MG63 (cell line): Measurements from ENCODE around the gene JUND. TPM values are rescaled to one million over a fixed set of nuclear protein-coding genes. Genes with fewer than 3 reads are reported as not detected.

ENCODE experiments used
- DNase-seq: peaks from one replicate; pipeline ENCODE4 v3.0.0-alpha.2; 2020
- H3K27me3 ChIP-seq: fragments of 250-450 bp; sonication (Bioruptor Pico); 2 replicates; pipeline ENCODE4 v1.5.1; 2020; ENCODE audit warnings: mild to moderate bottlenecking, moderate library complexity
- H3K36me3 ChIP-seq: fragments of 250-450 bp; sonication (Bioruptor Pico); 2 replicates; pipeline ENCODE4 v1.5.1; 2020; ENCODE audit warnings: mild to moderate bottlenecking, moderate library complexity
- H3K4me3 ChIP-seq: fragments of 250-450 bp; sonication (Bioruptor Pico); 2 replicates; pipeline ENCODE4 v1.5.1; 2020; ENCODE audit warnings: mild to moderate bottlenecking, moderate library complexity
- H3K9me3 ChIP-seq: fragments of 250-450 bp; sonication (Bioruptor Pico); 2 replicates; pipeline ENCODE4 v1.5.1; 2020; ENCODE audit warnings: mild to moderate bottlenecking, moderate library complexity
- total RNA-seq: library from RNA; depleted of rRNA; stranded (reverse); fragments of >200 nt; shearing (Covaris generic); gene quantifications from 2 replicates; pipeline ENCODE4 v1.2.3, GENCODE V29; 2014; ENCODE audit warnings: low replicate concordance

Gene JUND
- total RNA-seq, 1 experiment from 2014 or later = 102 TPM

DNA sequence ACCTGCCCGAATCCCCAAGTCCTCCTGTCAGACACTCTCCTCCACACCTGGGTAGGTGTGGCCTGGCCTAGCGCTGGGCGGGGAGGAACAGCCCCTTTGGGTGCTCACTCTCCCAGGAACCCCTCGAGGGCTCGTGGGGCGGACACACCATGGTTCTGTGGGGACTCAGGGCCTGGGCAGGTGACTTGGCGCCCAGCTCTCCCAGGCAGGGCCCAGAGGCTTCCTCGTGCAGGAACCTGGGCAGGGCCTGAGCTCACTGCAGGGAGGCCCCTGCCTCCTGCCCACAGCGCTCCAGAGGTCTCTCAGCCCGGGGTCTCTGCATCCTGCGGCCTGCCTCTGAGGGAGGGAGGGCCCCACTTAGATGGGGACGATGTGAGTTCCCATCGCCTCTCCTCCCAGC is 29.5 kb upstream of the JUND start:
- Histone ChIP-seq H3K27me3 (no peaks in the 10 kb centered on the region), H3K36me3 (peaks cover 94% of the 10 kb centered on the region), H3K4me3 (no peak overlapping the region), H3K9me3 (no peaks in the 10 kb centered on the region)
- DNase-seq = no peak

DNA sequence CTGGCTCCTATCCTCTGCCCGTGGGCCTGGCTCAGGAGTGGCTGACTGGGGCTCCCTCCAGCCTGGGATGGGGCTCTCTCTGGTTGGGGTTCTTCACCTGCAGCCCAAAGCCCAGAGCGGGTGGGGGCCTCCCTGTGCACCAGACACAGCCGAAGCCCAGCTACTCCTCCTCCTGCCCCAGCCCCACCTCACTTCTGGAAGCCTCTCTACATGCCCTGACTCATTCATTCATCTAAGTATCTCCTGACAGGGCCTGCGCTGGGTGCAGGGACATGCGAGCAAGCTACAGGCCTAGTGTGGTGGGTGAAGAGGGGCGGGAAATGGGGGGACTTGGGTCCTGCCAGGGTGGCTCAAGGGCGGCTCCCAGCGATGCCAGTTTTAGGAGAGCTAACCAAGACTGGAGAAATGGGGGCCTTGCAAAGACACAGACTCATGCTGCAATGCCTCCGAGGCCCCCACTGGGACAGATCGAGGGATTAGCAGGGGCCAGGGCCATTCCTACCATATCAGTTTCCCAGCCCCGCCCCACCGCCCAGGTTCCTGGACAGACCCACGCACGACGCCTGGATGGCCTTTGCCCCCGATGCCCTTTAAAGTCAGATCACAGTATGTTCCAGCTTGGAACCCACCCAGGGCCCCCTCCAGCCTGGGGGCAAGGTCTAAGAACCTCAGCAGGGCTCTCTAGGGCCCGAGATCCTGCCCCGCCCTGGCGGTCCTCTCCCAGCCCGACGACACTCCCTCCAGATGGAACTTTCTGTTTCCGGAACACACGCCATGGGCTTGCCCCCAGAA is 28.9 kb upstream of the JUND start:
- Histone ChIP-seq H3K4me3 (no peak overlapping the region), H3K27me3 (no peaks in the 10 kb centered on the region), H3K9me3 (no peaks in the 10 kb centered on the region), H3K36me3 (peaks cover 93% of the 10 kb centered on the region)
- no peak for DNase-seq

DNA sequence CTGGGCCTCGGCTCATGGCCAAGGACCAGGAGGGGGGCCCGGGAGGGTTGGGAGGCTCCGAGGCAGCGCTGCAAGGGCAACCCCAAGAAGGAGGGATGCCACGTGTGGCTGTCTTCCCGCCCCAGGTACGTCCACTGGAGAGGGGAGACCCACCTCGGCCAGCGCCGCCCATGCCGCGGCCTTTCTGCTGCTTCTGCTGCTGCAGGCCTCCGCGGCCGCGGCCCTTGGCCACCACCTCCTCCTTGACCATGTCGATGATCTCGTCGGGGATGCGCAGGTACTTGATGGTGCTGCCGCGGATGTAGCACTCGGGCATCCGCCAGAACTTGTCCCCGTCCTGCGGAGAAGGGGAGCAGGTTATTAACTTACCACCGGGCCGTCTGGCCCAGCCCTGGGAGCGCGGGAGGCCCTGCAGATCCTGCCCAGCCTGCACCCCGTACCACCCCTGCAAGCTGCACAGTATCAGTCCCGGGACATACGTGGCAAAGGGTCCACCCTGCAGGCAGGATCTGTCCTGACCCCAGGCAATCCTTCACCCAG is 28.2 kb upstream of the JUND start:
- Histone ChIP-seq H3K36me3 (peaks cover 86% of the 10 kb centered on the region), H3K9me3 (no peaks in the 10 kb centered on the region), H3K27me3 (no peaks in the 10 kb centered on the region), H3K4me3 (no peak overlapping the region)
- DNase-seq = no peak

DNA sequence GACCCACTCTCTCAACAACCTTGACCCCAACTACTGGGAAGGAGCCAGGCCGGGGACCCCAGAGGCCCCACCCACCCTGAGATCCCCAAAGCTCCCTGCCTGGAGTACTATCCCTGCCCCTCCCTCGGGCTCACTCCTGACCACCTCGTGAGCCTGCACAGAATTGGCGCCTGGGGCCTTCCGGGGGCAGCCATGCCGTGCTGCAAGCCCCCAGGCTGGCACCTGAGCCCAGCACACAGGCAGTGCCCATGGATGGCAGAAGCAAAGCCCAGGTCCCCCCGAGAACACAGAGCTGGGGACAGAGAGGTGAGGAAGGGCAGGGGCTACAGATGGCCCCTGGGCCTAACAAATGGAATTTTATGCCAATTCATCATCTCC is 27.5 kb upstream of the JUND start:
- DNase-seq = no peak
- Histone ChIP-seq H3K27me3 (no peaks in the 10 kb centered on the region), H3K36me3 (peaks cover 80% of the 10 kb centered on the region), H3K4me3 (no peak overlapping the region), H3K9me3 (no peaks in the 10 kb centered on the region)

DNA sequence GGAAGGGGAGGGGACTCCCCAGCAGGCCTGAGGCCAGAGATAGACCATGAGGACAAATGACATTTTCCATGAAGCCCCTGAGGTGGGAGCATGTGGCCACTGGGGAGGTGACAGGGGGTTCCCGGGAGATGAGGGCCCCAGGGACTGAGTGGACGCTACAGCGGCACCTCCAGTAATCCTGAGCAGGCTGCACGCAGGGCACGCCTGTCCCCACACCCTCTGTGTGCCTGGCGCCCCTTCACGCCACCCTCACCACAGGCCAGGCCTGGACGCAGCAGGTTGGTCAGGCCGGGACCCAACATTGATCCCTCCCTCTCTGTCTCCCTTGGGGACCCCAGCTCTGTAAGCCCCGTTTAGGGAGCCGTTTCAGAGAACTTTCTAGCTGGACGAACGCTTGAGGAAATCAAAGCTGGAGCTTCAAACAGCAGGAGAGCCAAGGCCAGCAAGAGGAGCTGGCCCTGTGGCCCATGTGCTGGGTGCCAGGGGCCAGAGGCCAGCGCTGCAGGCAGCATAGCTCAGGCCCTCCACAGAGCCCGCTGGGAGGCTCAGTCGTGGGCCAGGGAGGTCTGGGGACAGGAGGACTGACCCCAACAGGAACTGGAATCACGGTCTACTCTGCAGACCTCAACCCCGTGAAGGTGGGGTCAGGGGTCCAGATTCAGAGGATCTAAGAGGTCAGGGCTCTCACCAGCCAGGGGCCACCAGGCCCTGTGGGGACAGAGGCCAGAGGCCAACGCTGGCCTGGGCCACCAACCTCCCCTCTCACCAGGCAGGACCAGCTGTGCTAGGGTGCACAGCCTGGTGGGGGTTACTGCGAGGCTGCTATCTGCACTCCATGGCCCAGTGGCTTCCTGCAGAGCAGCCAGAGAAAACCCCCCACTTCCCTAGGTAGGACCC is 26.9 kb upstream of the JUND start:
- no peak for DNase-seq
- Histone ChIP-seq H3K27me3 (no peaks in the 10 kb centered on the region), H3K9me3 (no peaks in the 10 kb centered on the region), H3K36me3 (peaks cover 73% of the 10 kb centered on the region), H3K4me3 (no peak overlapping the region)

DNA sequence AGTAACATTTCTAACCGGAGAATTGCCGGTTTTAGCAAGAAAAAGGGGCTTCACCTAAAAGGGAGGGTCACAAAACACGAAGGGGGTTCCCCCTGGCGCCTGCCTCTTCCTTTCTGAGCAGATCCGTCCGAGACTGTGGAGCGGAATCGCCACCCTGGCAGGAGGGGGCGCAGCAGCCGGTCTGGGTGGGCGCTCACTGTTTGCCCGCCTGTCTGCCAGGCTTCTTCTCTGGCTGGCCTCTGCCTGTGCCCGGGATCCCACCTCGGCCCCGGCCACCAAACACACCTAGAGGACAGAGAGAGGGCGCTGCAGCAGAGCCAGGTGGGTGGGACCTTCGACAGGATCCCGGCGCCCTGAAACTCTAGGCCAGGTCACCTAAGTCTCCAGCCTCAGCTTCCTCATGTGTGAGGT is 25.9 kb upstream of the JUND start:
- peaks cover 63% of the 10 kb centered on the region for H3K36me3 ChIP-seq
- H3K27me3 ChIP-seq = no peaks in the 10 kb centered on the region
- H3K9me3 ChIP-seq = no peaks in the 10 kb centered on the region

DNA sequence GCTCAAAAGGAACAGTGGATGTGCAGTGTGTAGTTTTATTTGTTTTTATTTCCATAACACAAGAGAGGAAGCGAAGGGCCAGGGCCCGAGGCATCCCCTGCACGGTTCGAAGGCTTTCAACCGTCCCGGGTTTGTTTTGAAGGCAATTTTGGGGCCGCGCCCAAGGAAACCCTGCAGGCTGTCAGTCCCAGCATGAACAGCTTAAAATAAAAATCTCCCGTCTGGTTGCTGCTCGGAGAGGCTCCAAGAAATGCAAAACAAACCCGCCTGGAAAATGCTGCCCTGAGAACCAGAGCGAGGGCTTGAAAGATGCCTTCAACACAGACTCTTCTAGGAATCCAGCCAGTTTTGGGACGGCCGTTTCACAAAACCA is 25.5 kb upstream of the JUND start:
- Histone ChIP-seq H3K36me3 (peaks cover 59% of the 10 kb centered on the region), H3K9me3 (no peaks in the 10 kb centered on the region), H3K27me3 (no peaks in the 10 kb centered on the region), H3K4me3 (no peak overlapping the region)
- DNase-seq = no peak

More for the DNA sequence above, 25.9 kb upstream of the JUND start:
- no peak overlapping the region for H3K4me3 ChIP-seq
- no peak for DNase-seq

DNA sequence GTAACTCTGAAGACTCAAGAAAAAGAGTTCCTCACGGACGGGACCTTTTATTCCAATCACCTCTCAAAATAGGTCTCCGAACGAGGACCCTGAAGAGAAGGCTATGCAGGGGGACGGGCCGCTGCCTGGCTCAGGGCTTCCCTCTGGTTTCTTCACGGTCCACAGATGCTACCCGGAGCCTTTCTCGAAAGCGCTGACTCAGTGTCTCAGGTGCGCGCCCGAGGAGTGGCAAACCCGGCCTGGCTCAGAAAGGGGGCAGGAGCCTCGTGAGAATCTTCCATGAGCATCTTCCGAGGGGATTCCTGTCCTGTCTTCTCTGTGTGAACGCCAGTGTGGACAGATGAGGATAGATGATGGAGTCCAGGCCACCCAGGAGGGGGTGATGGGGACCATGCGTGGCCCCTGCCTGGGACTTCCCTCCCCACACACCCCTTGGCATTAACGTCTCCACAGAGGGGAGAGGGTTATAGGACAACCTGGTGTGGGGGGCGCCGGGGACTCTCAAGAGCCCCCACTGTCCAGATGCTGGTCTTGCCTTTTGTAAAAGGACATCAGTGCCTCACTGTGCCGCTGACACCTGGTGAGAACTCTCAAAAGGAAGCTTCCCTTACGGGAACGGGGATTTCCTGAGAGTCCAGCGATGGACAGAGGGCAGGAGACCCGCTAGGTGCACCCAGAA is 24.9 kb upstream of the JUND start:
- H3K27me3 ChIP-seq = no peaks in the 10 kb centered on the region
- H3K4me3 ChIP-seq = no peak overlapping the region
- no peak for DNase-seq
- no peaks in the 10 kb centered on the region for H3K9me3 ChIP-seq
- H3K36me3 ChIP-seq = peaks cover 54% of the 10 kb centered on the region

DNA sequence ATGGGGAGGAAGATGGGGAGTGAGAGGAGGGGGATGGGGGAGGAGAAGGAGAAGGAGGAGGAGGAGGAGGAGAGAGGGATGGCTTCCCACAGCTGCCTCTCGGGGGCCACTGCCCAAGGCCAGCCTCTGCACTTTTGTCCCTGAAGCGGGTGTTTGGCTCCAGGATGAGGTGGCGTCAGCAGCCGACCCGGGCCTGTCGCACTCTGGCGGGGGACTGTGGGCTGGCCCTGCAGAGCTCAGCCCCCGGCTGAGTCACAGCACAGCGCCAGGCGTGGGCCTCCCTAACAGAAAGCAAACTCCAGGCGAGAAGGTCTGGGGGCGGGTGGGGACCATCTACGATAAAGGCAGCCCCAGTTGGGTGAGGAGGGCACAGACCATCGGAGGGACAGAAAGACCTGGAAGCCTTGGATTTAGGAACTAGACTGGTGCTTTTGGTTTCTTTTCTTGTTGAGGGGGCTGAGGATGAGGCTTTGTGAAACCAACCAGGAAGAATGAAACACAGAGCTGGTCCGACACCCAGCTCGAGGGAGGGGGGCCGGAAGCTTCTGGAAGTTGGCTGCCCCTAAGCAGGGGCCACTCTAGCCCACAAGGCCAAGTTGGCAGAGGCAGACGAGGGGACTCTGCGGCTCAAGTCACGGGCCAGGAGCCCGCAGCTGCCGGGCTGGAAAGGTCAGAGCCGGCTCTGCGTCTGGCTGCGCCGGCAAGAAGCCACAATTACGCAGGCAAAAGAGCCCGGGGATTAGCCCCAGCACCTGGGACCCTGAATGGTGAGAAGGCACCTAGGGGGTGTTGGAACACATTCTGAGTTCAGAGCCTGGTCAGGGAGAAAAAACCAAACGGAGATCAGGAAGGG is 23.3 kb upstream of the JUND start:
- peaks cover 38% of the 10 kb centered on the region for H3K36me3 ChIP-seq
- H3K27me3 ChIP-seq = no peaks in the 10 kb centered on the region
- no peaks in the 10 kb centered on the region for H3K9me3 ChIP-seq
- peak; percentile 91 for DNase-seq
- peak overlapping the region; percentile 23 for H3K4me3 ChIP-seq

DNA sequence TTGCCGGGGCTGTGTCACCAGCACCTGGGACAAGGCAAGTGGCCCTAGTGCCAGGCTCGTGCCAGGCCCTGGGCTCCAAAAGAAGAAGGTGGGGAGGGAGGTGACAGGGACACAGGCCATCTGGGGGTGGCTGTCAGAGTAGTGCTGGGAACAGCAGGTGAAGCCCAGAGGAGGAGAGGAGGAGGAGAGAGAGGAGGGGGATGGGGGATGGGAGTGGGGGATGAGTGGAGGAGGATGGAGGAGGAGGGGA is 22.7 kb upstream of the JUND start:
- no peaks in the 10 kb centered on the region for H3K9me3 ChIP-seq
- DNase-seq = no peak
- H3K4me3 ChIP-seq = no peak overlapping the region
- peaks cover 33% of the 10 kb centered on the region for H3K36me3 ChIP-seq
- no peaks in the 10 kb centered on the region for H3K27me3 ChIP-seq

DNA sequence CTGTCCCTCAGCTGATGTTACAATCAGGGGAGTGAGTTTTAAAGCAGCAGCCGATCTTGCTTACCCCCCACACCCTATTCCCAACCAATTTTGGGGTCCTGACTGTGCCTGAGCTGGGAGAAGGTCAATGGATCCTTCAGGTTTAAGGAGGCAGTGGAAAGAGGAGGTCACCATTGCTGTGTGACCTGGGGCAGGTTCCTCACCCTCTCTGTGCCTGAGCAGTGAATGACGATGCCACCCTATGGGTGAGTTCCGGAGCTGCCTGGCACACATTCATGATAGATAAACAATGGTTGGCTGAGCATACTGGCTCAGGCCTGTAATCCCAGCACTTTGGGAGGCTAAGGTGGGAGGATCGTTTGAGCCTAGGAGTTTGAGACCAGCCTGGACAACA is 20.3 kb upstream of the JUND start:
- peak; percentile 48 for DNase-seq
- H3K36me3 ChIP-seq = peaks cover 14% of the 10 kb centered on the region
- no peak overlapping the region for H3K4me3 ChIP-seq

DNA sequence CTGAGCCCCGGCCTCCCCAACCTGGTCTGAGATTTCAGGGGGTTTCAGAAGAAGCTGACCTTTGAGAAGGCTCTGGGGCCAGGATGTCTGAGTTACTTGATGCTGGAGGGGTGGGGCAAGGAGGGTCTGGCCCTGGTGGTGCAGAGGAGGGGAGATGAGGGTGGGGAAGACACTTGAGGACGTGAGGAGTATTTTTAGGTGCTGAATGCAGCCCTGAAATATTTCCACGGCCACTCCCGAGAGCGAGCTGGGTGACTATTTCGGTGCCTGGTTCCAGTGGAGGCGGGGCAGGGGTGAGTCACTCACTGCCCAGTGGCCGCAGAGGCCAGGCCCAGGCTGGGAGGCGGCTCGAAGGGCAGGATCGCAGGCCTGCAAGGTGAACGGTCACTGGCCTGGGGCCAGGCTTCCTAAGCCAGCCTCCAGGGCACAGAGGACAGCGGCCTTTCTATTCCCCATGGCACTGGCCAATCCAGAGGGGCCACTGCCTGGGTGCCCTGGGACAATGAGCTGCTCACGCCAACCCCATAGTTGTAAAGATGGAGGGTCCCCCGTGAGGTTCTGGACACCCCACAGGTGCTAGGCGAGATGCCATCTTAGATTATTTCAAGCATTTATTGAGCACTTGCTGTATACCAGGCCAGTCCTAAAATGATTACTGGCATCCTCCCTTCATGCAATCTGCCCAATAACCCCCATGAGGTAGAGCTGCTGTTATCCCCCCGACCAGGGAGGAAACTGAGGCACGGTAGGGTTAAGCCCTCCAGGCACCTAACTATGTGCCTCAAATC is 19.7 kb upstream of the JUND start:
- H3K27me3 ChIP-seq = no peaks in the 10 kb centered on the region
- H3K4me3 ChIP-seq = no peak overlapping the region
- H3K36me3 ChIP-seq = peaks cover 8% of the 10 kb centered on the region
- DNase-seq = peak; percentile 98
- no peaks in the 10 kb centered on the region for H3K9me3 ChIP-seq

More for the DNA sequence above, 20.3 kb upstream of the JUND start:
- no peaks in the 10 kb centered on the region for H3K27me3 ChIP-seq
- no peaks in the 10 kb centered on the region for H3K9me3 ChIP-seq

DNA sequence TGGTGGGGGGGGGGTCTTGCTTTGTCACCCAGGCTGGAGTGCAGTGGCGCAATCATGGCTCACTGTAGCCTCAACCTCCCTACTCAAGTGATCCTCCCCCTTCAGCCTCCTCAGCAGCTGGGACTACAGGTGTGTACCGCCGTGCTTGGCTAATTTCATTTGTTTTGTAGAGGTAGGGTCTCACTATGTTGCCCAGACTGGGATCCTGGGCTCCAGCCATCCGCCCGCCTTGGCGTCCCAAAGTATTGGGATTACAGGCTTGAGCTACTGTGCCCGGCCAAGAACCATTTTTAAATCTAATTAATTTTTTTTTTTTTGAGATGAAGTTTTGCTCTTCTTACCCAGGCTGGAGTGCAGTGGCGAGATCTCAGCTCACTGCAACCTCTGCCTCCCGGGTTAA is 18.2 kb upstream of the JUND start:
- H3K4me3 ChIP-seq = no peak overlapping the region
- no peaks in the 10 kb centered on the region; the same call in 1 of the 2 replicates for H3K9me3 ChIP-seq
- no peaks in the 10 kb centered on the region for H3K27me3 ChIP-seq
- no peak for DNase-seq
- H3K36me3 ChIP-seq = no peaks in the 10 kb centered on the region

DNA sequence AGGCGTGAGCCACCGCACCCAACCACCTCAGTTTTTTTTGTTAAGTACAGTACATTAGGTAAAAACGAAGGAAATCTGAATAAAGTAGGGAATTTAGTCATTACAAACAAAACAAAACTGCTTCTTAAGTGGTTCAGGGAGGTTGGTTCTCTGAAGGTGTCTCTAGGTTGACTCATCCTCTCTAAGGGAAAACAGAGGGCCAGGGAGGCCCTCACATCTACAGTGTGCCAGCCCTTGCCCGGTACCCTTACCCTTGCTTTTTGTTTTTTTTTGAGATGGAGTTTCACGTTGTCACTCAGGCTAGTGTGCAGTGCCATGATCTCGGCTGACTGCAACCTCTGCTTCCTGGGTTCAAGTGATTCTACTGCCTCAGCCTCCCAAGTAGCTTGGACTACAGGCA is 17.2 kb upstream of the JUND start:
- Histone ChIP-seq H3K4me3 (no peak overlapping the region), H3K27me3 (no peaks in the 10 kb centered on the region), H3K9me3 (no peaks in the 10 kb centered on the region; the same call in 1 of the 2 replicates), H3K36me3 (no peaks in the 10 kb centered on the region)
- no peak for DNase-seq

DNA sequence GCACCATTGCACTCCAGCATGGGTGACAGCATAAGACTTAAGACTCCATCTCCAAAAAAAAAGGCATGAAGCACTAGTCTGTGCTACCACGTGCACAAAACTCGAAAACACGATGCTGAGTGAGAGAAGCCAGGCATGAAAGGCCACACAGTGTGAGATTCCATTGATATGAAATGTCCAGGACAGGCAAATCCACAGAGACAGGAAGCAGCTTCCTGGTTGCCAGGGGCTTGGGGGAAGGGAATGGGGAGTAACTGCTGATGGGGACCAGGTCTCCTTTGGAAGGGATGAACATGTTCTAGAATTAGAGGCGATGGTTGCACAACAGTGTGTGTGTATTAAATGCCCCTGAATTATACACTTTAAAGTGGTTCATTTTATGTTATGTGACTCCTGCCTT is 15.9 kb upstream of the JUND start:
- Histone ChIP-seq H3K27me3 (no peaks in the 10 kb centered on the region), H3K36me3 (no peaks in the 10 kb centered on the region), H3K4me3 (no peak overlapping the region), H3K9me3 (no peaks in the 10 kb centered on the region; the same call in 1 of the 2 replicates)
- DNase-seq = no peak

DNA sequence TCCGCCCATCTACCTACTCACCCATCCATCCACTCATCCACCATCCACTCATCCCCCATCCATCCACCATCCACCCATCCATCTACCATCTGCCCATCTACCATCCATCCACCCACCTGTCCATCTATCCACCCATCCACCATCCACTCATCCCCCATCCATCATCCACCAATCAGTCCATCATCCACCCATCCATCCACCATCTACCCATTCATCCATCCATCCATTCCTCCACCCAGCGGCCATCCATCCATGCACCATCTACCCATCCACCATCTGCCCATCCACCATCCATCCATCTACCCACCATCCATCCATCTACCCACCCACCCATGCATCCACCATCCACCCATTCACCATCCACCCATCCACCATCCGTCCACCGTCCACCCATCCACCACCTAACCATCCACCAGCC is 13.6 kb upstream of the JUND start:
- no peaks in the 10 kb centered on the region for H3K36me3 ChIP-seq

More for the DNA sequence above, 13.6 kb upstream of the JUND start:
- no peak for DNase-seq
- Histone ChIP-seq H3K27me3 (no peaks in the 10 kb centered on the region), H3K9me3 (no peaks in the 10 kb centered on the region; the same call in 1 of the 2 replicates), H3K4me3 (no peak overlapping the region)
